Stimulated activated CD8-positive, alpha-beta memory T cell treated with anti-CD3 and anti-CD28 coated beads, Interleukin-2, amount 100 ng/mL, for 48 hours (primary cell): ENCODE results near the gene EME1.
"Not testable (repeated sequence)": the region's sequence is repeated elsewhere in the genome, so short reads cannot be mapped to it uniquely, and the experiment has no call there.

ENCODE experiments used
- DNase-seq, 2 donors: peaks; one replicate each; pipeline ENCODE4 v3.0.0-alpha.2; 2020; ENCODE audit warnings: low read depth in 2 of 2

Gene EME1

GRCh38 chr17:50372758-50373556 lies at the start of gene EME1, which contains the start of gene MRPL27:
TSS of gene EME1 (plus strand) at chr17:50373229. CDS start at chr17:50375209, 1,980 bp downstream.
TSS of gene MRPL27 (minus strand) at chr17:50373184. CDS start at chr17:50373170, 14 bp downstream.
- peak; percentile 67 to 70 for DNase-seq

GRCh38 chr17:50325906-50326305 lies 47.1 kb upstream of the EME1 start:
- DNase-seq: no peak

- DNase-seq: no peak
Observed at GRCh38 chr17:50326831-50327364, 46.1 kb upstream of the EME1 start.

- DNase-seq: no peak
Observed at GRCh38 chr17:50328363-50329325, 44.4 kb upstream of the EME1 start.

GRCh38 chr17:50329716-50330115 lies 43.3 kb upstream of the EME1 start:
- DNase-seq: no peak

- DNase-seq: no peak
Observed at GRCh38 chr17:50330151-50330775, 42.8 kb upstream of the EME1 start.

- DNase-seq: no peak
Observed at GRCh38 chr17:50331085-50331791, 41.8 kb upstream of the EME1 start.

- no peak for DNase-seq
Observed at GRCh38 chr17:50332196-50332595, 40.8 kb upstream of the EME1 start.

GRCh38 chr17:50333291-50334057 lies 39.6 kb upstream of the EME1 start:
- DNase-seq: not testable (repeated sequence)

- DNase-seq: no peak
Observed at GRCh38 chr17:50337956-50338355, 35.1 kb upstream of the EME1 start.

- DNase-seq: no peak
Observed at GRCh38 chr17:50338645-50339044, 34.4 kb upstream of the EME1 start.

- no peak for DNase-seq
Observed at GRCh38 chr17:50339381-50339780, 33.6 kb upstream of the EME1 start.

- DNase-seq: no peak
Observed at GRCh38 chr17:50344731-50345365, 28.2 kb upstream of the EME1 start.

- DNase-seq: peak; percentile 86 to 87
Observed at GRCh38 chr17:50345432-50346312, 27.4 kb upstream of the EME1 start, which contains the start of gene XYLT2. TSS of gene XYLT2 (plus strand) at chr17:50346126. CDS start at chr17:50346141, 15 bp downstream.

GRCh38 chr17:50346313-50347116 lies 26.5 kb upstream of the EME1 start:
- peak; percentile 40 to 50 for DNase-seq

- no peak for DNase-seq
Observed at GRCh38 chr17:50347117-50347893, 25.7 kb upstream of the EME1 start.

- DNase-seq: no peak
Observed at GRCh38 chr17:50347894-50348291, 25.1 kb upstream of the EME1 start.
